ENCODE measurements around the gene S100A4.

DNA sequence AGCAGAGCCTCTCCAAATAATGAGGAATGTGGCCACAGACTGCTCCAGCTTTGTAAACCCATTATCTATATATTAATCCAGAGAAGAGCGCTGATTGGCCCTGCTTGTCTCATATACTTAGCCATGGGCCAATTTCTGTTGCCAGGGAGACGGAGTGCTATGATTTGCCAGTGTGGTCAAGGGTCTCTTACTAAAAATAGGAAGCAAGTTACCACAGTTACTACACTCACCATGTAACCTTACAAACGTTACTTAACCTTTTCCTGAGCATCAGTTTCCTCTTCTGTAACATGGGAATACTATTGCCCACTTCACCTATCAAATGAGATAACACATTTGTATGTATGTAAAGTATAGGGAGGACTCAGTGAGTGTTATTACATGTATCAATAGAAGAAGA, 27.7 kb upstream of the S100A4 start:
- TF ChIP-seq, protein P1, sequence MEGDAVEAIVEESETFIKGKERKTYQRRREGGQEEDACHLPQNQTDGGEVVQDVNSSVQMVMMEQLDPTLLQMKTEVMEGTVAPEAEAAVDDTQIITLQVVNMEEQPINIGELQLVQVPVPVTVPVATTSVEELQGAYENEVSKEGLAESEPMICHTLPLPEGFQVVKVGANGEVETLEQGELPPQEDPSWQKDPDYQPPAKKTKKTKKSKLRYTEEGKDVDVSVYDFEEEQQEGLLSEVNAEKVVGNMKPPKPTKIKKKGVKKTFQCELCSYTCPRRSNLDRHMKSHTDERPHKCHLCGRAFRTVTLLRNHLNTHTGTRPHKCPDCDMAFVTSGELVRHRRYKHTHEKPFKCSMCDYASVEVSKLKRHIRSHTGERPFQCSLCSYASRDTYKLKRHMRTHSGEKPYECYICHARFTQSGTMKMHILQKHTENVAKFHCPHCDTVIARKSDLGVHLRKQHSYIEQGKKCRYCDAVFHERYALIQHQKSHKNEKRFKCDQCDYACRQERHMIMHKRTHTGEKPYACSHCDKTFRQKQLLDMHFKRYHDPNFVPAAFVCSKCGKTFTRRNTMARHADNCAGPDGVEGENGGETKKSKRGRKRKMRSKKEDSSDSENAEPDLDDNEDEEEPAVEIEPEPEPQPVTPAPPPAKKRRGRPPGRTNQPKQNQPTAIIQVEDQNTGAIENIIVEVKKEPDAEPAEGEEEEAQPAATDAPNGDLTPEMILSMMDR (conservative IDR thresholded peaks at IDR 0.05; ENCODE audit: low read depth in 2 of 2), result no peak
- no peak for TF ChIP-seq EZH2 (IDR thresholded peaks at IDR 0.05; ENCODE audit: low read depth, unreplicated experiment)
- no peak for TF ChIP-seq POLR2AphosphoS5 (IDR thresholded peaks at IDR 0.05; ENCODE audit: low read depth)
- TF ChIP-seq, protein P2, sequence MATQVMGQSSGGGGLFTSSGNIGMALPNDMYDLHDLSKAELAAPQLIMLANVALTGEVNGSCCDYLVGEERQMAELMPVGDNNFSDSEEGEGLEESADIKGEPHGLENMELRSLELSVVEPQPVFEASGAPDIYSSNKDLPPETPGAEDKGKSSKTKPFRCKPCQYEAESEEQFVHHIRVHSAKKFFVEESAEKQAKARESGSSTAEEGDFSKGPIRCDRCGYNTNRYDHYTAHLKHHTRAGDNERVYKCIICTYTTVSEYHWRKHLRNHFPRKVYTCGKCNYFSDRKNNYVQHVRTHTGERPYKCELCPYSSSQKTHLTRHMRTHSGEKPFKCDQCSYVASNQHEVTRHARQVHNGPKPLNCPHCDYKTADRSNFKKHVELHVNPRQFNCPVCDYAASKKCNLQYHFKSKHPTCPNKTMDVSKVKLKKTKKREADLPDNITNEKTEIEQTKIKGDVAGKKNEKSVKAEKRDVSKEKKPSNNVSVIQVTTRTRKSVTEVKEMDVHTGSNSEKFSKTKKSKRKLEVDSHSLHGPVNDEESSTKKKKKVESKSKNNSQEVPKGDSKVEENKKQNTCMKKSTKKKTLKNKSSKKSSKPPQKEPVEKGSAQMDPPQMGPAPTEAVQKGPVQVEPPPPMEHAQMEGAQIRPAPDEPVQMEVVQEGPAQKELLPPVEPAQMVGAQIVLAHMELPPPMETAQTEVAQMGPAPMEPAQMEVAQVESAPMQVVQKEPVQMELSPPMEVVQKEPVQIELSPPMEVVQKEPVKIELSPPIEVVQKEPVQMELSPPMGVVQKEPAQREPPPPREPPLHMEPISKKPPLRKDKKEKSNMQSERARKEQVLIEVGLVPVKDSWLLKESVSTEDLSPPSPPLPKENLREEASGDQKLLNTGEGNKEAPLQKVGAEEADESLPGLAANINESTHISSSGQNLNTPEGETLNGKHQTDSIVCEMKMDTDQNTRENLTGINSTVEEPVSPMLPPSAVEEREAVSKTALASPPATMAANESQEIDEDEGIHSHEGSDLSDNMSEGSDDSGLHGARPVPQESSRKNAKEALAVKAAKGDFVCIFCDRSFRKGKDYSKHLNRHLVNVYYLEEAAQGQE (IDR thresholded peaks at IDR 0.05; ENCODE audit: unreplicated experiment), result no peak
- no peak for TF ChIP-seq CREB1 (CRISPR knock-in tag; IDR thresholded peaks at IDR 0.05; ENCODE audit: low read depth)

Data from GM23338 (cell line).